Mesothelial cell of epicardium (in vitro differentiated cells): ENCODE measurements around the gene RPS4Y1. TPM values are rescaled to one million over a fixed set of nuclear protein-coding genes. Genes with fewer than 3 reads are reported as not detected.
"Not testable (repeated sequence)": the region's sequence is repeated elsewhere in the genome, so short reads cannot be mapped to it uniquely, and the experiment has no call there.

Experiments used
- DNase-seq, 2 experiments: peaks; one replicate each; pipeline ENCODE4 v3.0.0; 2021; ENCODE audit warnings: low spot score in 2 of 2; ENCODE audit not compliant: unreplicated experiment in 2 of 2
- H3K27ac Mint-ChIP-seq: 2 replicates; pipeline ENCODE4 v1.8.0; 2021; ENCODE audit warnings: mixed read lengths
- H3K27me3 Mint-ChIP-seq: 2 replicates; pipeline ENCODE4 v1.8.0; 2021; ENCODE audit warnings: low read depth, mixed read lengths
- H3K36me3 Mint-ChIP-seq: 2 replicates; pipeline ENCODE4 v1.8.0; 2021; ENCODE audit warnings: mixed read lengths
- H3K4me1 Mint-ChIP-seq: 2 replicates; pipeline ENCODE4 v1.8.0; 2021; ENCODE audit warnings: mixed read lengths
- H3K4me3 Mint-ChIP-seq: 2 replicates; pipeline ENCODE4 v1.8.0; 2021; ENCODE audit warnings: mild to moderate bottlenecking, moderate library complexity, mixed read lengths
- H3K9me3 Mint-ChIP-seq: 2 replicates; pipeline ENCODE4 v1.8.0; 2021; ENCODE audit warnings: mixed read lengths
- CTCF ChIP-seq: fragments of 200-600 bp; sonication (generic); IDR thresholded peaks from one replicate; pipeline ENCODE4 v1.5.0; 2021; ENCODE audit warnings: antibody characterized with exemption; ENCODE audit not compliant: unreplicated experiment
- total RNA-seq: library from RNA; stranded (reverse); gene quantifications from 3 replicates; pipeline ENCODE4 v1.2.1, GENCODE V29; 2021

Gene RPS4Y1
- not detected in 3 replicates for total RNA-seq

- Mint-ChIP-seq H3K27ac (no peak within 1 kb of the TSS), H3K36me3 (no peaks in the 10 kb centered on the region), H3K4me1 (no peaks in the 10 kb centered on the region), H3K9me3 (no peaks in the 10 kb centered on the region), H3K4me3 (no peak within 1 kb of the TSS), H3K27me3 (no peaks in the 10 kb centered on the region)
- no peak for TF ChIP-seq CTCF
- DNase-seq: no peak
These were observed at the start of gene RPS4Y1 for GRCh38 chrY:2841471-2841893. RPS4Y1 (plus strand) TSS chrY:2841602; CDS start chrY:2841625, 23 bp downstream.

DNA sequence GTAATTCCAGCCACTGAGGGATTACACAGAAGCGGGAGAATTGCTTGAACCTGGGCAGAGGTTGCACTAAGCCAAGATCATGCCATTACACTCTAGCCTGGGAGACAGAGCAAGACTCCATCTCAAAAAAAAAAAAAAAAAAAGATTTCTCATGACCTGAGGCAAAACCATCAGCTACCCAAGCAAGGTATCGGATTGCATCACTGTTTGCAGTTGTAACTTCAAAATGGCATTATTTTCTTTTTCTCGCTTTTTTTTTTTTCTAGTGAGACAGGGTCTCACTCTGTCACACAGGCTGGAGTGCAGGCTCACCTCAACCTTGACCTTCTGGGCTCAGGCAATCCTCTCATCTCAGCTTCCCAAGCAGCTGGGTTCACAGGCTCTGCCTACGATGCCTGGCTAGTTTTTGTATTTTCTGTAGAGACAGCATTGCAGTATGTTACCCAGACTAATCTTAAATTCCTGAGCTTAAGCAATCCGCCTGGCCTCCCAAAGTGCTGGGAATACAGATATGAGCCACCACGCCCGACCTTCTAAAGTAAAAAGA lies 44.4 kb upstream of the RPS4Y1 start:
- Mint-ChIP-seq H3K27me3 (no peaks in the 10 kb centered on the region), H3K4me1 (no peaks in the 10 kb centered on the region), H3K27ac (no peak overlapping the region), H3K9me3 (no peaks in the 10 kb centered on the region), H3K4me3 (no peak overlapping the region), H3K36me3 (no peaks in the 10 kb centered on the region)
- TF ChIP-seq CTCF: no peak
- no peak for DNase-seq

- H3K27me3 Mint-ChIP-seq: no peaks in the 10 kb centered on the region
- no peaks in the 10 kb centered on the region for H3K9me3 Mint-ChIP-seq
- H3K27ac Mint-ChIP-seq: no peak overlapping the region
- no peak overlapping the region for H3K4me3 Mint-ChIP-seq
- H3K36me3 Mint-ChIP-seq: no peaks in the 10 kb centered on the region
- no peak for TF ChIP-seq CTCF
- DNase-seq: no peak
- H3K4me1 Mint-ChIP-seq: no peaks in the 10 kb centered on the region
These were observed 43.4 kb upstream of the RPS4Y1 start for GRCh38 chrY:2797991-2798390.

DNA sequence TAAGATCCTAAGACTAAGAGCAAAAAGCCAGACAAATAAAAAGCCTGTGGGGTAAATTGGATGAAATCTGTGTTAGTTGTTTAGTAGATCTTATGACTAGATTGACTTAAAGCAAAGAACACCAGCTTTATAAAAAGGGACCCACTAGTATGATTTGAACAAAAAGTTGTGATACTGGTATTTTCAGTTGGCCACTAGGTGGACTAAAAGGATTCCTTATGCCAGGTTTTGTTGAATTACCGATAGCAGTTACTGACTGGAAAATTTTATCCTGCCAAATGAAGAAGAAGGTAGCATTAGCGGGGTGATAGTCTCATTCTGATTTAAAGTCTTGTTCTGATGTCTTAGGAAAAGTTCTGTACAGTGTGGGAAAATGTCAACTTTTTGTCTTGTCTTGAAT lies 41.2 kb upstream of the RPS4Y1 start:
- DNase-seq: no peak
- no peaks in the 10 kb centered on the region for H3K4me1 Mint-ChIP-seq
- H3K36me3 Mint-ChIP-seq: no peaks in the 10 kb centered on the region
- H3K27ac Mint-ChIP-seq: no peak overlapping the region
- no peaks in the 10 kb centered on the region for H3K9me3 Mint-ChIP-seq
- no peak overlapping the region for H3K4me3 Mint-ChIP-seq
- H3K27me3 Mint-ChIP-seq: no peaks in the 10 kb centered on the region
- no peak for TF ChIP-seq CTCF

GRCh38 chrY:2817146-2817896 lies 24.1 kb upstream of the RPS4Y1 start:
- H3K9me3 Mint-ChIP-seq, H3K4me3 Mint-ChIP-seq, H3K27ac Mint-ChIP-seq, H3K4me1 Mint-ChIP-seq, DNase-seq, H3K27me3 Mint-ChIP-seq, H3K36me3 Mint-ChIP-seq: not testable (repeated sequence)

DNA sequence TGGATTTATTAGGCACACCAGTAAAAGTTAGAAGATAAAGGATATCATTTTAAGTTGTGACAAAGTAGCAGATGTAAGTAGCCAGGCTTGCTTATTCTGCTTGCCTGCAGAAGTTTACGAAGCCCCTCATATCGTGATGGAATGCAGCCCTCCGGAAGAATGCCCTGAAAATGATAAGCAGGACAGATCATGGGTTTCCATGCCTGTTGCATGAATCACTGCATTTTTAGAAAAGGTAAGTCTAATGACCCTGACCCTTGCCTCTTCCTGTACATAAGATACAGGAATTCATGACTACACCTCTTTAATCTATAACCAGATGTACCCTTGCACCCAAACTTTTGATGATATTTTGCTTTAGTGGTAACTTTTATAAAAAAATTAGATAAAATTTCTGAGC lies 16.9 kb upstream of the RPS4Y1 start:
- H3K4me3 Mint-ChIP-seq: no peak overlapping the region
- TF ChIP-seq CTCF: no peak
- no peaks in the 10 kb centered on the region for H3K9me3 Mint-ChIP-seq
- H3K27me3 Mint-ChIP-seq: no peaks in the 10 kb centered on the region
- DNase-seq: no peak
- no peaks in the 10 kb centered on the region for H3K36me3 Mint-ChIP-seq
- no peak overlapping the region for H3K27ac Mint-ChIP-seq
- H3K4me1 Mint-ChIP-seq: no peaks in the 10 kb centered on the region
